HG03565 (cell line): Measurements from ENCODE around the gene TRIM22.
A peak's percentile ranks its signal among the peaks of the same experiment; 100 is the strongest.
"Not testable (repeated sequence)": the region's sequence is repeated elsewhere in the genome, so short reads cannot be mapped to it uniquely, and the experiment has no call there.

Experiments
- ATAC-seq: cut with Tn5 transposase; IDR thresholded peaks from one replicate; pipeline ENCODE4 v1.9.1; 2021; ENCODE audit warnings: mild to moderate bottlenecking, moderate library complexity; ENCODE audit not compliant: unreplicated experiment

TRIM22 gene

GRCh38 chr11:5690736-5691135, 1.1 kb downstream of the TRIM22 start:
- ATAC-seq = no peak

GRCh38 chr11:5691238-5691963, 1.8 kb downstream of the TRIM22 start:
- ATAC-seq = not testable (repeated sequence)

- ATAC-seq = no peak
These were observed 2.4 kb downstream of the TRIM22 start for GRCh38 chr11:5691964-5692361.

GRCh38 chr11:5694642-5695041, 5.1 kb downstream of the TRIM22 start:
- no peak for ATAC-seq

GRCh38 chr11:5695580-5695979, 6.0 kb downstream of the TRIM22 start:
- no peak for ATAC-seq

- ATAC-seq = no peak
These were observed 6.6 kb downstream of the TRIM22 start for GRCh38 chr11:5696210-5696609.

GRCh38 chr11:5698281-5698680, 8.7 kb downstream of the TRIM22 start:
- no peak for ATAC-seq

- no peak for ATAC-seq
These were observed 10.9 kb downstream of the TRIM22 start for GRCh38 chr11:5700421-5701054.

- ATAC-seq = no peak
These were observed 11.5 kb downstream of the TRIM22 start for GRCh38 chr11:5701055-5701577.

GRCh38 chr11:5703741-5704536, 14.3 kb downstream of the TRIM22 start:
- ATAC-seq = peak; percentile 62

- ATAC-seq = no peak
These were observed 16.1 kb downstream of the TRIM22 start for GRCh38 chr11:5705688-5706087.

- no peak for ATAC-seq
These were observed 22.9 kb downstream of the TRIM22 start for GRCh38 chr11:5712507-5712906.

GRCh38 chr11:5713695-5714094, 24.1 kb downstream of the TRIM22 start:
- ATAC-seq = no peak

GRCh38 chr11:5716518-5716917, 26.9 kb downstream of the TRIM22 start:
- ATAC-seq = not testable (repeated sequence)

GRCh38 chr11:5719703-5720495, 30.3 kb downstream of the TRIM22 start:
- ATAC-seq = no peak

GRCh38 chr11:5722622-5723021, 33.0 kb downstream of the TRIM22 start:
- ATAC-seq = no peak

GRCh38 chr11:5726351-5726750, 36.8 kb downstream of the TRIM22 start:
- no peak for ATAC-seq

- no peak for ATAC-seq
These were observed 38.1 kb downstream of the TRIM22 start for GRCh38 chr11:5727691-5728090.

- no peak for ATAC-seq
These were observed 46.8 kb downstream of the TRIM22 start, which contains the start of gene OR56B1 for GRCh38 chr11:5736396-5736795. Gene OR56B1 (plus strand): TSS chr11:5736448. CDS start chr11:5736517, 69 bp downstream.

- ATAC-seq = no peak
These were observed 47.5 kb downstream of the TRIM22 start for GRCh38 chr11:5737091-5737490.
